Stromal cell of bone marrow (primary cell): ENCODE data around the gene SELENOV.

Experiments used
- DNase-seq: peaks from one replicate; pipeline ENCODE4 v3.0.0-alpha.2; 2012; ENCODE audit warnings: low read depth

The SELENOV gene

DNA sequence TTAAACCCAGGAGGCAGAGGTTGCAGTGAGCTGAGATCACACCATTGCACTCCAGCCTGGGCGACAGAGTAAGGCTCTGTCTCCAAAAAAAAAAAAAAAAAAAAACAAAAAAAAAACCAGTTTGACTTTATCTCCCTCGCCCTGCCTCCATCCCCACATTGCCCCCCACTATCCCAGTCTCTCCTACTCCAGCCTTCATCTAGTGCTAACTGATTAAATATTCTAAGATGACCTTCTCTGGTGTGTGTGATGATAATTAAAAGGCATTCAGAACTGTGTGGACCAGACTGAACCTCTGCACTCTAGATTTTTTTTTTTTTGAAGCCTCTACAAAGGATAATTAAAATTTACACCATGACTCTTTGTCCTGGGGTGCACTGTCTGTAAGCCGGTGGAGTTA lies 22.2 kb upstream of the SELENOV start:
- DNase-seq: no peak

DNA sequence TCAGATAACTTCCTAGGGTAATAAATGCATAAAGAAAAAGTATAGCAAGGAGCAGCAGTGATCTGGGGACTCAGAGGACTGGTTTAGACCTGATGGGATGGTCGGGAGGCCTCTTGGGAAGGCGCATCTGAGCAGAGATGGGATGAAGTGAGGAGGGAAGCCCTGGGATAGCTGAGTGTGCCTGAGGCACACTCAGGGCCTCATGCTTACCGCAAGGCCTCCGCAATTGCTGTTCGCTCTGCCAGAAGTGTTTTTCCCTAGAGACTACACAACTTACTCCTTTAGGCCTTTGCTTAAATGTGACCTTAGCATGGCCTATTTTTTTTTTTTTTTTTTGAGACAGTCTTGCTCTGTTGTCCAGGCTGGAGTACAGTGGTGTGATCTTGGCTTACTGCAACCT lies 20.3 kb upstream of the SELENOV start:
- DNase-seq: no peak

DNA sequence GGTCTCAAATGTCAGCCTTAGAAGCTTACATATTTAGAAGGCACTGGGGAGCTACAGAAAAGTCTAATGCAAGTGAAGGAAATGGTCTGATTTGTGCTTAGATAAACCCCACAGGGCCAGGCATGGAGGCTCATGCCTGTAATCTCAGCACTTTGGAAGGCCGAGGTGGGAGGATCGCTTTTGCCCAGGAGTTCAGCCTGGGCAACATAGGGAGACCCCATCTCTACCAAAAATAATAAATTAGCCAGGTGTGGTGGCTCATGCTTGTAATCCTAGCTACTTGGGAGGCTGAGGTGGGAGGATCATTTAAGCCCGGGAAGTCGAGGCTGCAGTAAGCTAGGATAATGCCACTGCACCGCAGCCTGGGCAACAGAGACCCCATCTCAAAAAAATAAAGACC lies 18.9 kb upstream of the SELENOV start:
- no peak for DNase-seq

DNA sequence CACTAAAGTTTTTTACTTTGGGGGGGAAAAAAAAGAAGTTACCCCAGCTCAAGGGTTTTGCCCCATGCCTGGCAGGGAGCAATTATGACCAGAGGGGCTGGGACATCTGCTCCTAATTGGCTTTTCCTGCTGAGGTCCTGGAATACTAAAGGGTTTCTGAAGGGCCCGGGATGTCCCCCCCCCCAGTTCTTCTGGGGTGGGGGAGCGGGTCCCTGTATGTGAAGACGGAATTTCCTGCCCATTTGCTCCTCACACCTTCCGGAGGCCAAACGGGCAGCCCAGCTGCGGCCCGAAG lies 17.3 kb upstream of the SELENOV start:
- no peak for DNase-seq

DNA sequence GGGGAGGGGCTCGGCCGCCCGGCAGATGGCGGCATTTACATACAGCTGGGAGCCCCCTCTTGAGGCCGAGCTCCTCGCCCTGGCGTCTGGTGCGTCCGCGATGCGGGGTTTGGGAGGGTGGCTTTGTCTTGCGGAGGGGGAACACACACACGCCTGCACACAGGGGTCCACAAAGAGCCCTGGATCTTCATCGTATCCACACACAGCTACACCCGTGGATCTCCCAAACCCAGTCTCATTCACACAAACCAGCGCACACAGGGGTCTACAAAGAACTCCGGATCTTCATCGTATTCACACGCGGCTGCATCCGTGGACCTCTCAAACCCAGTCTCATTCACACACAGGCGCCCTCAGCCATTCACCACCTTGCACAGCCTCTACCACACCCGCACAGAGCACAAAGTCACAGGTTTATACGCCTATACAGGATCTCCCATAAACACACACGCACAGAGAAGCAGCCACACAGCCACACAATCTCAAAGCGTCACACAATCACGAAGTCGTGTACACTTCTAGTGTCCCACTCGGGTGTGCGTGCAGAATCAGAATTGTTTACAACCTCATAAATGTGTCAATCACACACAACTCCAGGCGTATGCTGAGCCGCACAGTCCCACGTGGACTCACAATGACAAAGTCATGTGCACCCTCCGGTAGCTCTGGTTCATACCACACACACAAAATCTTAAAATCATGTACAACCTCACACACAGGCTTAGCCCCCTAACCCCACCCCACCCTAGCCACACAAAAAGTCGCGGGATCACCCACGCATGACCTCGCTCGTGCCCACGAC lies 16.7 kb upstream of the SELENOV start:
- no peak for DNase-seq

DNA sequence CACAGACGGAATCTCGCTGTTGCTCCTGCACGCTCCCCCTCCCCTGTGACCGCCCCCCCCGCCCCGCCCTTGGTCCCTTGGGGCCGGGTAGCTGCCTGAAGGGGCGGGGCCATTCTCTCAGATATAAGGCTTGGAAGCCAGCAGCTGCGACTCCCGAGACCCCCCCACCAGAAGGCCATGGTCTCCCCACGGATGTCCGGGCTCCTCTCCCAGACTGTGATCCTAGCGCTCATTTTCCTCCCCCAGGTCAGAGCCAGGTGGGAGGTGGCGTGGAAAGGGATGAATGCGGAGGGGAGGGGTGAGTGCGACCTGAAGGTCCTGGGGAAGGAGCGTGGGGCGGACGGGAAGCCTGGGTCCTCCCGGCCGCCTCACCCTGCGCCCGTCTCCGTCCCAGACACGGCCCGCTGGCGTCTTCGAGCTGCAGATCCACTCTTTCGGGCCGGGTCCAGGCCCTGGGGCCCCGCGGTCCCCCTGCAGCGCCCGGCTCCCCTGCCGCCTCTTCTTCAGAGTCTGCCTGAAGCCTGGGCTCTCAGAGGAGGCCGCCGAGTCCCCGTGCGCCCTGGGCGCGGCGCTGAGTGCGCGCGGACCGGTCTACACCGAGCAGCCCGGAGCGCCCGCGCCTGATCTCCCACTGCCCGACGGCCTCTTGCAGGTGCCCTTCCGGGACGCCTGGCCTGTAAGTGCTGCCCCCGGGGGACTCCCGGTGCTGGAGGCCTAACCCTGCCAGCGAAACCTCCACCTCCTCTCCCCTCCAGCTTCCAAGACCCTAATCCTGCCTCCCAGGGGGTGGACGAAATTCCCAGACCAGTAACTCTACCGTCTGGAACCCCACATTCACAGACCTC lies 15.9 kb upstream of the SELENOV start, which contains the start of gene DLL3:
Gene DLL3 (plus strand): TSS at position 150 of the 845 bp plus-strand sequence. CDS start 28 bp downstream, at position 178.
- DNase-seq: no peak

DNA sequence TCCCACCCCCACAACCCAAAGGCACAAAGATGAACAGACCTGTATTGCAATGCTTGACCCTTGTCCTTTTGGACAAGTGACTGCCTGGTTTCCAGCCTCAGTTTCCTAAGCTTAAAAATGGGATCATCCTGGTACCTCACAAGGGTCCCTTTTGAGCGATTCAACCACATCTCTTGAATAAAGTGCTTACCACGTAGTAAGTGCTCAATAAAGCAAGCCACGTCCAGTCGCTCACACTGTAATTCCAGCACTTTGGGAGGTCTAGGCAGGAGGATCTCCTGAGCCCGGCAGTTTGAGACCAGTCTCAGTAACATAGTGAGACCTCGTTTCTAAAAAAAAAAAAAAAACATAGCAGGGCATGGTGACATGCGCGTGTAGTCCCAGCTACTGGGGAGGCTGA lies 15.0 kb upstream of the SELENOV start:
- no peak for DNase-seq

DNA sequence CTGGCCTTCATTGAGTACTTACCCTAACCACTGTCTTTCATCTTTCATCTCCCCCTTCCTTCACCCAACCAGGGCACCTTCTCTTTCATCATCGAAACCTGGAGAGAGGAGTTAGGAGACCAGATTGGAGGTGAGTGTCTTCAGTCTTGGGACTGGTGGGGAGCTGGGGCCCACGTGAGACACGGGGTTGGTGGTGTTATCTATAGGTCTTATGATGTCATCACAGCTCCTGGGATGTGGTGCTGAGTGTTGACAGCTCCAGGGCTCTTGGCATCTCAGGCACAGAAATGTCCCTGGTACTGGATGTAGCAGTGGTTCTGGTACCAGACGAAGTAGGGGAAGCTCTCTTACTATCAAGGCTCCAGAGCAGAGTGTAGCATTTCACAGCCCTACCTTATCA lies 14.4 kb upstream of the SELENOV start:
- DNase-seq: no peak

DNA sequence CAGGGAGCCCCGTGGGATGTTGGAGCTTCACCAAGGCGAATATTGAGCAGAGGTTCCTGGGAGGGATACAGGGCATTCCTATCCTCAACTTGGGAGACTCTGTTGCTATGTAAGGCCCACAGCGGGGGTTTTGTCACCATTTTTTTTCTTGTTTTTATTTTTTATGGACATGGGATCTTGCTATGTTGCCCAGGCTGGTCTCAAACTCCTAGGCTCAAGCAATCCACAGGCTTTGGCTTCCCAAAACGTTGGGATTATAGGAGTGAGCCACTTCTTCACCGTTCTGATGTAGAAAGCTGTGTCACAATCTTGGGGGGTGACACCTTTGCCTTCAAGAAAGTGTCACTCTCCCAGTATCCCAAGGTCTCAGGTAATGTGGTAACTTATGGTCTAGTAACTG lies 13.6 kb upstream of the SELENOV start:
- DNase-seq: no peak

DNA sequence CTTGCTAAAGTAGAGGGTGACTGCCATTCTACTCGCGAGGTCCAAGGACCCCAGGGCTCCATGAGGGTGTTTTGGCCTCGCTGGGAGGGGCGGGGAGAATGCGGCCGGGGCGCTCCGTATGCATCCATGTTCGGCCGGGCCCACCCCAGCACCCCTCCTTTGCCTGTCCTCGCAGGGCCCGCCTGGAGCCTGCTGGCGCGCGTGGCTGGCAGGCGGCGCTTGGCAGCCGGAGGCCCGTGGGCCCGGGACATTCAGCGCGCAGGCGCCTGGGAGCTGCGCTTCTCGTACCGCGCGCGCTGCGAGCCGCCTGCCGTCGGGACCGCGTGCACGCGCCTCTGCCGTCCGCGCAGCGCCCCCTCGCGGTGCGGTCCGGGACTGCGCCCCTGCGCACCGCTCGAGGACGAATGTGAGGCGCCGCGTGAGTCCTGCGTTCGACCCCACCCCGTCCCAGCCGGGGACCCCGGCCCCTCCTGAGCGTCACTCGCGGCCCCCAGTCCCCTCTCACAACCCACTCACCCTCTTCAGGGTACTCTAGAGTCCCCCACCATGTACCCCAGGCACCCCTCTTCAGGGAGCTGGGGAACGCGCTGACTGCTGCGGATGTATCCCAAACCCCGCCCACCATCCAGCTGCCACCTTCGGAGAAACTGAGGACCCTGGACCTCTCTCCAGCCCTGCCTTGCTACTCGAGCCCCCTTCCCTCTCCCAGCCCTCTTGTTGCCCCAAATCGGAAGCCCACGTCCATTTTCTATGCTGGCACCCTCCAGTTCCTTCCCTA lies 12.1 kb upstream of the SELENOV start:
- peak; percentile 28 for DNase-seq

DNA sequence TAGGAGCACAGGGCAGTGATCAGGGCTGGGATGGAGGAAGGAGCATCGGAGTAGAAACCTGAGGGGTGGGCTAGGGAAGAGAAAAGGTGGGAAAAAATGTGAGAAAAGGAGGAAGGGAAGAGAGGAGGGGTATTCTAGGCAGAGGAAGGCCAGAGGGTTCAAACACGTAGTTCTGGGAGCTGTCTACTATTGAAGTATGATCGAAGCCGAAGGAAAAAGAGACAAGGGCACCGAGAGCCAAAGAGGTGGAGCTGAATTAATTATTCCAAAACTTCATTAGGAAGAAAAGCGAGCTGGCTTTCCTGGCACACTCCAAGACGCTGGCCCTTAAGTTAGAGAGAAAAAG lies 8.4 kb upstream of the SELENOV start:
- no peak for DNase-seq

DNA sequence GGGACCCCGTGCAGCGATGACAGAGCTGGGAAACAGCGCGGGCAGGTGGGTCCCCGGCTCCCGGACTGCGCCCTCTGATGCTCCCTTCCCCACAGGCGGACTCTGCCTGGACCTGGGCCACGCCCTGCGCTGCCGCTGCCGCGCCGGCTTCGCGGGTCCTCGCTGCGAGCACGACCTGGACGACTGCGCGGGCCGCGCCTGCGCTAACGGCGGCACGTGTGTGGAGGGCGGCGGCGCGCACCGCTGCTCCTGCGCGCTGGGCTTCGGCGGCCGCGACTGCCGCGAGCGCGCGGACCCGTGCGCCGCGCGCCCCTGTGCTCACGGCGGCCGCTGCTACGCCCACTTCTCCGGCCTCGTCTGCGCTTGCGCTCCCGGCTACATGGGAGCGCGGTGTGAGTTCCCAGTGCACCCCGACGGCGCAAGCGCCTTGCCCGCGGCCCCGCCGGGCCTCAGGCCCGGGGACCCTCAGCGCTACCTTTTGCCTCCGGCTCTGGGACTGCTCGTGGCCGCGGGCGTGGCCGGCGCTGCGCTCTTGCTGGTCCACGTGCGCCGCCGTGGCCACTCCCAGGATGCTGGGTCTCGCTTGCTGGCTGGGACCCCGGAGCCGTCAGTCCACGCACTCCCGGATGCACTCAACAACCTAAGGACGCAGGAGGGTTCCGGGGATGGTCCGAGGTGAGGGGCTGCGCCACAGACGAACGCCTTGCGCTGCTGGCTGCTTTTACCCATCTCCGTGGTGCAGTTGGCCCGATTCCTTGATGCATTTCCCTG lies 7.8 kb upstream of the SELENOV start:
- DNase-seq: no peak

DNA sequence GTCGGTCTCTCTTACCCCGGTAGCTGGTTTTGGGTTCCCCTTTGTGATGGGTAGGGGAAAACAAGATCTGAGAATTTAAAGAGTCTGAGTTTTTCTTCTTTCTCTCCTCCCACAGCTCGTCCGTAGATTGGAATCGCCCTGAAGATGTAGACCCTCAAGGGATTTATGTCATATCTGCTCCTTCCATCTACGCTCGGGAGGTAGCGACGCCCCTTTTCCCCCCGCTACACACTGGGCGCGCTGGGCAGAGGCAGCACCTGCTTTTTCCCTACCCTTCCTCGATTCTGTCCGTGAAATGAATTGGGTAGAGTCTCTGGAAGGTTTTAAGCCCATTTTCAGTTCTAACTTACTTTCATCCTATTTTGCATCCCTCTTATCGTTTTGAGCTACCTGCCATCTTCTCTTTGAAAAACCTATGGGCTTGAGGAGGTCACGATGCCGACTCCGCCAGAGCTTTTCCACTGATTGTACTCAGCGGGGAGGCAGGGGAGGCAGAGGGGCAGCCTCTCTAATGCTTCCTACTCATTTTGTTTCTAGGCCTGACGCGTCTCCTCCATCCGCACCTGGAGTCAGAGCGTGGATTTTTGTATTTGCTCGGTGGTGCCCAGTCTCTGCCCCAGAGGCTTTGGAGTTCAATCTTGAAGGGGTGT lies 7.1 kb upstream of the SELENOV start:
- DNase-seq: no peak

DNA sequence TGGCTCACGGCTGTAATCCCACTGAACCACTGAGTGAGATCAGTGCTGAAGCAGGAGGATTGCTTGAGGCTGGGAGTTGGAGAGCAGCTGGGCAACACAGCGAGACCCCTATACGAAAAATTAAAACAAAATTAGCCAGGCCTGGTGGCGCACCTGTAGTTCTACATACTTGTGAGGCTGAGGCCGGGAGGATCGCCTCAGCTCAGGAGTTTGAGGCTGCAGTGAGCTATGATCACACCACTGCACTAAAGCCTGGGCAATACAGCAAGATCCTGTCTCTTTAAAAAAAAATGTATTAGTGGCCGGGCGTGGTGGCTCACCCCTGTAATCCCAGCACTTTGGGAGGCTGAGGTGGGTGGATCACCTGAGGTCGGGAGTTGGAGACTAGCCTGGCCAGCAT lies 6.3 kb upstream of the SELENOV start:
- DNase-seq: no peak

DNA sequence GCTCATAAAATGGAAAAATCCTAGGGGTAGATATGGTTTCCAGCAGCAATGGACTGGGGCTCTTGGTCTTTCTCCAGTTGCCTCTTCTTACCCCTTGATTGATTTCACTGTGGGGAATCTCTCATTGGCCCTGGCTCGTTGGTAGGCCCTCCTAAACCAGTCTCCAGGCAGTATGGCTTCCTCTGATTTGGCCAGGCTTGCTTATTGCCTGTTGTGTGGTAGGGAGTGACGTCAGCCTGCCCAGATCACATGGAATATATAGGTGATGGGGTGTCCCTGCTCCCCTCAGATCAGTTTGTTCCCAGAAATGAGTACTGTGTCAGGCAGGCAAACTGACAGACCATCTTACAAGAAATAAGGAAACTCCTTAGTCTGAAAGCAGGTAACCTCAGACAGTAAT lies 5.7 kb upstream of the SELENOV start:
- DNase-seq: no peak

DNA sequence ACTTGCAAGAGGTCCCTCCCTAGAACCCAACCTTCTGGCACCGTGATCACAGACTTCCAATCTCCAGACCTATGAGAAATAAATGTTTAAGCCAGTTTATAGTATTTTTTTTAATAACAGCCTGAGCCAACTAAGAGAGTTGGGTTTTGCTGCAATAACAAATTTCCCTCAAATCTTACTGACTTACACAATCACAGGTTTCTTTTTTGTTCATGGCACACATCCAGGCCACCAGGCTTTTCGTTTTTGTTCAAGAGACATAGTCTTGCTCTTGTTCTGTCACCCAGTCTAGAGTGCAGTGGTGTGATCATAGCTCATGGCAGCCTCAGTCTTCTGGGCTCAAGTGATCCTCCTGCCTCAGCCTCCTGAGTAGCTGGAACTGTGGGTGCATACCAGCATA lies 2.0 kb upstream of the SELENOV start:
- DNase-seq: no peak

DNA sequence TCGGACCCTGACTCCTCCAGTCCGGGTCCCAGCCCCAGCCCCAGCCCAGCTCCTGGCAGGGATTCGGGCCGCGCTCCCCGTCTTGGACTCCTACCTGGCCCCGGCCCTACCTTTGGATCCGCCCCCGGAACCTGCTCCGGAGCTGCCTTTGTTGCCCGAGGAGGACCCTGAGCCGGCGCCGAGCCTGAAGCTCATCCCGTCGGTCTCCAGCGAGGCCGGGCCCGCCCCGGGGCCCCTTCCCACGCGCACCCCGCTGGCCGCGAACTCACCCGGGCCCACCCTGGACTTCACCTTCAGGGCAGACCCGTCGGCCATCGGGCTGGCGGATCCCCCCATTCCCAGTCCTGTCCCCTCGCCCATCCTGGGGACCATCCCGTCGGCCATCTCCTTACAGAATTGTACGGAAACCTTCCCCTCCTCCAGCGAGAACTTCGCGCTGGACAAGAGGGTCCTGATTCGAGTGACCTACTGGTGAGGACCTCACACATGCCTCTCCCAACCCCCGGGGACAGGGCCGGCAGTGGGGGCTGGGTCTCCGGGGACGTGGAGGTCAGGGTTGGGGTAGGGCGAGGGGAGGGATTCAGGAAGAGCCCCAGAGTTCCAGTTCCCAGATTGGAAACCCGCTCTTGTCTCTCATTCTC lies 732 bp downstream of the SELENOV start:
- no peak for DNase-seq

DNA sequence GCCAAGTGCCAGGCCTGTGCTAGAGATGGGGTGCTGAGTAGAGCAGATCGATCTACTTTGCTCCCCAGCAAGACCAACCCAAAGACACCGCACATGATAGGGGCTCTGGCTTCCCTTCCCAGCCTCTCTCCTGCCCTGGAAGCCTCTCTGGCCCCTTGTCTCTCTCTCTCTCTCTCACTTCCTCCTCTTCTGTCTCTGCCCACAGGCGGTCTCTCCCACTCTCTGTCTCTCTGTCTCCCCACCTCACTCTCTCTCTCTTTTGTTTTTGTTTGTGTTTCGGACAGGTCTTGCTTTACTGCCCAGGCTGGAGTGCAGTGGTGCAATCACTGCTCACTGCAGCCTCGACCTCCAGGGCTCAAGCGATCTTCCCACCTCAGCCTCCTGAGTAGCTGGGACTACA lies 1.3 kb downstream of the SELENOV start:
- DNase-seq: no peak

DNA sequence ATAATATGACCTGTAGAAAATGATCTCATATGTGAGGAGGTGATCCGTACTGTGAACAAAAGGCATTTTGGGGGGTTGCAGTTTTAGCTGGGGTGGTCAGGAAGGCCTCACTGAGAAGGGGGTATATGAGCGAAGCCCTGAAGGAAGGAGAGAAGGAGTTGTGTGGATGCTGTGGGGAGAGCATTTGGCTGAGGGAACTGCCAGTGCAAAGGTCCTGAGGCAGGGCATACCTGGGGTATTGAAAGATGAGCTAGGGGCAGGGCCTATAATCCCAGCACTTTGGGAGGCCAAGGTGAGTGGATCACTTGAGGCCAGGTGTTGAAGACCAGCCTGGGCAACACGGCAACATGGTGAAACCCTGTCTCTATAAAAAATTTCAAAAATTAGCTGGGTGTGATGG lies 2.5 kb downstream of the SELENOV start:
- DNase-seq: no peak

DNA sequence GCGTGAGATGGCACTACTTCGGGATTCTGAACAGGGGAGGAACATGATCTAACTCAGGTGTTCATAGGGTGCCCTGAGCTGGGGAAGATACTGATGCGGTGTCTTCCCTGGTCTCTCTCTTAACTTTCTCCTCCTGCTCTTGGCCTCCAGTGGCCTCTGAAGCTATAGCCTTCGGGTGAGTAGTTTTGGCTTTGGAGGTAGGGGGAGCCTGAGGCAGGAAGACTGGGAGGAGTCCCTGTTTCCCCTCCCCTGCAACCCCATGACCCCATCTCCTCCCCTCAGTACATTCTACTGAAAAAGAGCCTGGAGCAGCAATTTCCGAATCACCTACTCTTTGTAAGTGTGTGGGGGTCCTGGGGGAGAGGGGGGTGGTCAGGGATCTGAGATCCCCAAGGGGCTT lies 3.5 kb downstream of the SELENOV start:
- DNase-seq: no peak

DNA sequence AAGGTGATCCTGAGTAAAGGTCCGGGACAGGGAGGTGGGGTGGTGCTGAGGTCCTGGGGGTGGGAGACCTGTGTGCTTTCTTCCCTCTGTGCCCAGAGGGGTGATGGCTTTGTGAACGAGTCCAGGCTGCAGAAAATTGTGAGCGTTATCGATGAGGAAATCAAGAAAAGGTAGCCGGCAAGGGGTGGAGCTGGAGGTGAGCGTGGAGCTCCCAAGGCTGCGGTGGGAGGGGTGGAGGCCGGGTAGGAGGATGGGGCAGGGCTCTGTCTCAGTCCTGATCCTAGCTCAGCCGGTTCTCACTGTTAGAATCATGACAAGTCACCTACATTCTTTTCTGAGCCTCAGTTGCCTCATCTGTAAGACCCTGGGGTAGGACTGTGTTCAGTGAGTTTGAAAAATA lies 4.0 kb downstream of the SELENOV start:
- DNase-seq: no peak
